AG09309 (cell line): ENCODE results near the gene ATP1A3.

Source experiments
- DNase-seq: peaks from one replicate; pipeline ENCODE4 v3.0.0-alpha.2; 2010; ENCODE audit warnings: low read depth
- H3K4me3 ChIP-seq: 2 replicates; pipeline ENCODE4 v1.5.1; 2011; ENCODE audit warnings: mild to moderate bottlenecking, low read depth, low read length, moderate library complexity; ENCODE audit not compliant: control insufficient read depth
- CTCF ChIP-seq: IDR thresholded peaks from 2 replicates; pipeline ENCODE4 v1.5.1; 2011; ENCODE audit warnings: mild to moderate bottlenecking, low read depth, low read length, inconsistent platforms; ENCODE audit not compliant: insufficient read depth, control insufficient read depth; ENCODE audit errors: missing control alignments

The ATP1A3 gene

GRCh38 chr19:41951686-41952172 is 42.3 kb downstream of the ATP1A3 start:
- DNase-seq: no peak
- no peak overlapping the region for H3K4me3 ChIP-seq
- TF ChIP-seq CTCF: peak; percentile 97

GRCh38 chr19:41947091-41947490 is 46.9 kb downstream of the ATP1A3 start:
- H3K4me3 ChIP-seq: no peak overlapping the region
- TF ChIP-seq CTCF: no peak
- DNase-seq: no peak

- no peak overlapping the region for H3K4me3 ChIP-seq
- DNase-seq: no peak
- TF ChIP-seq CTCF: no peak
These were observed 48.8 kb downstream of the ATP1A3 start for GRCh38 chr19:41945135-41945766.

GRCh38 chr19:41944336-41944735 is 49.7 kb downstream of the ATP1A3 start:
- H3K4me3 ChIP-seq: no peak overlapping the region
- DNase-seq: no peak
- TF ChIP-seq CTCF: no peak

- TF ChIP-seq CTCF: no peak
- H3K4me3 ChIP-seq: no peak overlapping the region
- DNase-seq: no peak
These were observed 52.4 kb downstream of the ATP1A3 start for GRCh38 chr19:41941410-41942202.

- DNase-seq: no peak
- peak overlapping the region; percentile 61 for H3K4me3 ChIP-seq
These were observed 53.2 kb downstream of the ATP1A3 start for GRCh38 chr19:41940731-41941409.

More at GRCh38 chr19:41940731-41941409, 53.2 kb downstream of the ATP1A3 start:
- TF ChIP-seq CTCF: no peak
